GM21528 (cell line): ENCODE results near the gene SMIM38.
"Not testable (repeated sequence)": the region's sequence is repeated elsewhere in the genome, so short reads cannot be mapped to it uniquely, and the experiment has no call there.

Experiments
- ATAC-seq: cut with Tn5 transposase; IDR thresholded peaks from one replicate; pipeline ENCODE4 v1.9.1; 2021; ENCODE audit warnings: mild to moderate bottlenecking, moderate library complexity; ENCODE audit not compliant: unreplicated experiment, low FRiP score

The SMIM38 gene

DNA sequence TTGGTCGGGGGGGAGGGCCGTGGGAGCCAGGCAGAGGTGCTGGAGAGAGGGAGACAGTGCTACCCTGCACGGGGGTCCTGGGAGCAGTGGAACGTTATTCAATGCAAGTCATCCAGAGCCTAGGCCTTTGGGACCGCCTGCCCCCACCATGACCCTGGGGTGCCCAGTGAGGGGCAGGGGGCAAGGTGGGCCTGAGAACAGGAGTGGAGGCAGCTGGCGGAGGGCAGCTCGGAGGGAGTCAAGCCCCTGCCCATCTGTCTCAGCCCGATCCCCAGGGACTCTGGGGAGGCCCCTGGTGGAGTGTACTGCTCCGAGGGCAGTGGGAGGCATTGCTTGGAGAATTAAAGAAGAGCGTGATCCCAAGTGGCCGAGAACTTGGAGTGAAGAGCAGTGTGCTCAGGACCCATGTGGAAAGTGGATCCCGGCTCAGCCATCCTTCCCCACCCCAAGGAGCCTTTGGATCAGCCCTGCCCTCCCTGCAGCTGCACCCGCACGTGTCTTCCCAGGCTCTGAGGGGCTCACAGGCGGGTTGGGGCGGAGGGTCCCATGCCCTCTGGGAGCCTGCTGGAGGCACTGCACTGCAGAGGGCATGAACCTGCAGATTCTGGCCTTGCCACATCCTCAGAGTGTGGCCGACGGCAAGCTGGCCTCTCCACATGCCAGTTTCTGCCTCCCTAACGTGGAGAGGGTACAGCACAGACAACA is 34.0 kb upstream of the SMIM38 start:
- no peak for ATAC-seq

DNA sequence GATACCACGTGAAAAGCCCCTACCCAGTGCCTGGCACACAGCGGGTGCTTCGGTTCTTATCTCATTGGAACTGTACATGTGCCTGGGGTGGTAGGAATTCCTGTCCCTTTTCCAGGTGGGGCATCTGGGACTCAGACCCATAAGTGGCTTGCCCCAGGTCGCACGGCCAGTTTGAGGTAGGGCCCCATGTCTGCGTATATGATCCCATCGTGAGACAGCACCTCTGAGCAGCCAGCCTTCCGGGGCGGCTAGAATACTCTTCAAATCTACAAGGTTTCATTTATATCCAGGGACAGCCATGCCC is 33.5 kb upstream of the SMIM38 start:
- ATAC-seq: no peak

GRCh38 chr11:69122630-69123431 is 32.9 kb upstream of the SMIM38 start:
- ATAC-seq: no peak

GRCh38 chr11:69123593-69124545 is 31.9 kb upstream of the SMIM38 start:
- no peak for ATAC-seq

GRCh38 chr11:69125861-69126260 is 29.9 kb upstream of the SMIM38 start:
- ATAC-seq: no peak

DNA sequence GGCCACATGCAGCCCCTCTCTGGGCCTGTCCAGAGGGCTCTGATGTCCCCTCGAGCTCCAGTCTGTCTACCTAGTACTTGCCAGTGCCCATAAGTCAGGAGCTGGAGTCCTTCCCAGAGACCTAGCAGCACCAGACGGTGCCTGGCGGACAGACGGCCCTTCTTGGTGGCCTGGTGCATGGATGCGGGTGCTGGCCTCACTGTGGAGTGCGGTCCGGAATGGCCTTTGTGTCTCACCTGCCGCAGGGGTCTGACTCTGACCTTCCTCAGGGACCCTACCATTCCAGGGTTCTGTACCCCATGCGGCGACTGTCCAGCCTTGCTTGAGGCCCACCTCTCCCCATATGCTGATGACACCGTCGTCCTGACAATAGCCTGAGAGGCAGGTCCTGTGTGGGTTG is 29.4 kb upstream of the SMIM38 start:
- ATAC-seq: no peak

GRCh38 chr11:69127081-69127850 is 28.5 kb upstream of the SMIM38 start:
- no peak for ATAC-seq

DNA sequence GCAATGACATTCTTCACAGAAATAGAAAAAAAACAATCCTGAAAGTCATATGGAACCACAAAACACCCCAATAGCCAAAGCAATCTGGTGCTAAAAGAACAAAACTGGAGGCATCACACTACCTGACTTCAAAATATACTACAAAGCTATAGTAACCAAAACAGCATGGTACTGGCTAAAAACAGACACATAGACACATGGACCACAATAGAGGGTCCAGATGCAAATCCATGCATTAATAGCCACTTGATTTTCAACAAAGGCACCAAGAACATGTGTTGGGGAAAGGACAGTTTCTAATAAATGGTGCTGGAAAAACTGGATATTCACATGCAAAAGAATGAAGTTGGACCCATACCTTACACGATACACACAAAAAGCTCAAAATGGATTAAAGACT is 27.9 kb upstream of the SMIM38 start:
- ATAC-seq: no peak

- no peak for ATAC-seq
These were observed 26.7 kb upstream of the SMIM38 start for GRCh38 chr11:69129053-69129452.

- ATAC-seq: no peak
These were observed 26.1 kb upstream of the SMIM38 start for GRCh38 chr11:69129647-69130046.

DNA sequence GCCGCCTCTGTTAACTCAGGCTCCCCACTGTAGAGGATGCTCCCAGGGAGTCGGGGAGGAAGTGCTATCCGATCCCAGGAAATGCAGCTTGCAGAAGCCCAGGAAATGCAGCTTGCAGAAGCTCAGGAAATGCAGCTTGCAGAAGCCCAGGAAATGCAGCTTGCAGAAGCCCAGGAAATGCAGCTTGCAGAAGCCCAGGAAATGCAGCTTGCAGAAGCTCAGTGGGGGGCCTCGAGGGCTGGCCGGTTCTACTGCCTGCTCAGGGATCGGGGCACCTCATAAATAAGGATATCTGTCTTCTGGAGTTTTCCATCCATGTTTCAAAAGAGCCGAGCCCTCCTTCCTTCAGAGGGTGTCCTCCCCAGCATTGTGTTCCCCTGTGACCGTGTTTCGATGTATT is 25.1 kb upstream of the SMIM38 start:
- ATAC-seq: no peak

DNA sequence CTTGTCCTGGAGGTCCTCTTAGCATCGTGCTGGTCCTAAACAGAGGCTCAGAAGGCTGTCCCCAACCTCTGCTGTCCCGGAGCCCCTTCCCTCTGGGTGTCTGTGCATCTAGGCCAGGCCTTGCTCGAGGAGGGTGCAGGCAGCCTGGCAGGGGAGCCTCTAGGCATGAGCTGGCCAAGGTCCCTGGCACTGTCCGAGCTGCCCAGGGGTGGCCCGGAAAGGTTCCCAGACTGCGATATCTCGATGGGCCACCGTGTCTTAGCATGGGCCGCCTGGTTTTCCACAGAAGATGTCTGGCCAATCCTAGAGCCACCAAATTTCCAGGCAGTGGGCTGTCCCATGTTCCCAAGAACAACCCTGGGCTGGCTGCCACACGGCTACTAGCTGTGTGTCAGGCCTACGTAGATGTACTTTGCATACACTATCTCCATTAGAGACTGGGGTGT is 24.6 kb upstream of the SMIM38 start:
- ATAC-seq: no peak

DNA sequence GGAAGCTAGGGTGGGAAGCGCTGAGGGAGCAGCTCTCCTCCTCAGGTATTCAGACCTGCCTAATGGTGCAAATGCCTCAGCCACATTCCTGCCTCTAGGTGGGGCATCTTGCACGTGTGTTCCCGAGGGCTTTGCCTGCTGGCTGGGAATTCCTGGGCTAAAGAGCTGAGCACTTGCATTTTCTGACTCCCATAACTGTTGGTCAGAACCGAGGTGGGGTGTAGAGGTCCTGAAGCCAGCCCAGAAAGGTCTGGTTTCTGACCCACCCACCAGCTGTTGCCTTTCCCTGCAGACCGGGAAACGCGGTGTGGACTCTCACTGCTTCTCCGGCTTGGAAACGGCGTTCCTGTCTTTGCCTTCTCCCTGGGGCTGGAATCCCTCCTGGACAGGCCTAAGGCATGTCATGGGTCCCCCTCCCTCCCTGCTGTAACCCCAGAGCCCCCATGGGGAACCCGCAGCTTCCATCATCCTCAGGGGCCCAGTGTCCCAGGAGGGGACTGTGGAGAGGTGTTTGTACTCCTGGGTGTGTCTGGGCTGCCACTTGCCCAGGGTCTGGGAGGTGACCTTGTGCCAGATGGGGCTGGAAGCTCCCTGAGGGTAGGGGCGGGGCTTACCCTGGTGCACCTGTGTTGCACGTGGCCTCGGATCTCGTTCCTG is 24.0 kb upstream of the SMIM38 start:
- ATAC-seq: no peak

DNA sequence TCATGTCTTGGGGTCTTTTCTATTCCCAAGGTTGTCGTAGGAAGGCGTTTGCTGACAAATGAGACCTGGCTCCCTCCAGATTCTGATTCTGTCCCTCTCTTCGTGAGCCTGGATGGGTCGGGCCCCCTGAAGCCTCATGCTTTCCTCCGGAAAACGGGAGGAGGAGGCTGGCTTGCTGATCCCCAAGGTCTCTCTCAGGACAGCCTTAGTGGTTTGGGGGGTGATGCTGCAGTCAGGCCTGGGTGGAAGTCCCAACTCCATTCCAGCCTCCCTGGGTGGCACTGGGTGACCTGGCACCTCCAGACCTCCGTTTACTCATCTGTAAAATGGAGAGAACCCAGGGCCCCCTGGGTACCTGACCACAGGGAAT is 23.4 kb upstream of the SMIM38 start:
- no peak for ATAC-seq

- ATAC-seq: no peak
These were observed 22.5 kb upstream of the SMIM38 start for GRCh38 chr11:69133251-69133650.

DNA sequence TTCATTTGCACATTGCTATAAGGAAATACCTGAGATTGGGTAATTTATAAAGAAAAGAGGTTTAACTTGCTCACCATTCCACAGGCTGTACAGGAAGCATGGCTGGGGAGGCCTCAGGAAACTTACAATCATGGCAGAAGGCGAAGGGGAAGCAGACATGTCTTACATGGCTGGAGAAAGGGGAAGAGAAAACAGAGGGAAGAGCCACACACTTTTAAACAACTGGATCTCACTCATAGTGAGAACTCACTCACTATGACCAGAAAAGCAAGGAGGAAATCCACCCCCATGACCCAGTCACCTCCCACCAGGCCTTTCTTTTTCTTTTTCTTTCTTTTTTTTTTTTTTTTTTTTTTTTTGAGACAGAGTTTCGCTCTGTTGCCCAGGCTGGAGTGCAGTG is 21.6 kb upstream of the SMIM38 start:
- ATAC-seq: not testable (repeated sequence)

GRCh38 chr11:69134957-69135356 is 20.8 kb upstream of the SMIM38 start:
- ATAC-seq: no peak

DNA sequence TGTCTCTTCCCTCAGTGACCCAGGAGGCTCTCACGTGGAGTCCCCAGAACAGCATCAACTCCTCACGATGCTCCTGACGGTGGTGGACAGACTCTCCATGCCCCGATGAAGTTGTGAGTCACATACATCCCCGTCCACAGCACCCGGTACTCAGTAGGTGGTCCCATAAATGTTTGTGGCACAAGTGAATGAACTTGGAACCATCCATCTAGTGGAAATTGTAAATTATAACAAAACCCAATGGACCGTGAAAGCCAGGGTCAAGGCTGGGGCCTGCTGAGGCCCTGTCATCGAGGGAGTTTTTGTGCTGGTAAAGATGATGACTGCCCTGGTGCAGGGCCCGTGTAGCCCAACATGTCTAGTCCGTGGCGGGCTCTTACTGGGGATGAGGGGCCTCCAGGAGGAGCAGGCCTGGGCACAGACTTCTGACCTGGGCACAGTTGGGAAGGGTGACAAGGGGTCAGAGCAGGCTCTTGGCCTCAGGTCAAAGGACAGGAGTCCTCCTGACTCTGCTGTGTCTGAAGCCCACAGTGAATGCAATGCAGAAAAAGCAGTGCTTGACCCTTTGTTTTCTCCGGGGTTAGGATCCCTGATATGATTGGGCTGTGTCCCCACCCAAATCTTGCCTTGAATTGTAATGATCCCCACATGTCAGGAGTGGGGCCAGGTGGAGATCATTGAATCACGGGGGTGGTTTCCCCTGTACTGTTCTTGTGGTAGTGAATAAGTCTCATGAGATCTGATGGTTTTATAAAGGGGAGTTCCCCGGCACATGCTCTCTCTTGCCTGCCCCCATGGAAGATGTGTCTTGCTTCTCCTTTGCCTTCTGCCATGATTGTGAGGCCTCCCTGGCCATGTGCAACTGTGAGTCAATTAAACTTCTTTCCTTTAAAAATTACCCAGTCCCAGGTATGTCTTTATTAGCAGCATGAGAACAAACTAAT is 20.0 kb upstream of the SMIM38 start:
- no peak for ATAC-seq

DNA sequence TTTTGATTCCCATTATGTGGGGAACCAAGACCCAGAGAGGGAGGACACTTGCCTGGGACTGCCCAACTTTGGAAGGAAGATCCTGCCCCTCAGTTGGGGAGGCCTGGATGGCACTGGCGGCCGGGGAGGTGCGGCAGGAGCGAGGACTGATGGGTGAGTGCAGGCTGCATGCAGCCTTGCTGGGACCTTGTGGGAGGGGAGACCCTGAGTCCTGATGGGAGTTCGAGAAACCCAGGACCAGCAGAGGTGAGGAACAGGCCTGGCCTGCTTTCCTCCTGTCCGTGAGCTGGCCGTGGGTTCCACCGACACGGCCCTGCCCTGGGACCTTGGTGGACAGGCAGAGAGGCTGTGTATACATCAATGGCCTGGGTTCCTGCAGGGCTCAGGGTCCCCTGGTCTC is 19.3 kb upstream of the SMIM38 start:
- ATAC-seq: no peak
